ENCODE data around the gene RBMS1.
"Not testable (repeated sequence)": the region's sequence is repeated elsewhere in the genome, so short reads cannot be mapped to it uniquely, and the experiment has no call there.

Gene RBMS1

DNA sequence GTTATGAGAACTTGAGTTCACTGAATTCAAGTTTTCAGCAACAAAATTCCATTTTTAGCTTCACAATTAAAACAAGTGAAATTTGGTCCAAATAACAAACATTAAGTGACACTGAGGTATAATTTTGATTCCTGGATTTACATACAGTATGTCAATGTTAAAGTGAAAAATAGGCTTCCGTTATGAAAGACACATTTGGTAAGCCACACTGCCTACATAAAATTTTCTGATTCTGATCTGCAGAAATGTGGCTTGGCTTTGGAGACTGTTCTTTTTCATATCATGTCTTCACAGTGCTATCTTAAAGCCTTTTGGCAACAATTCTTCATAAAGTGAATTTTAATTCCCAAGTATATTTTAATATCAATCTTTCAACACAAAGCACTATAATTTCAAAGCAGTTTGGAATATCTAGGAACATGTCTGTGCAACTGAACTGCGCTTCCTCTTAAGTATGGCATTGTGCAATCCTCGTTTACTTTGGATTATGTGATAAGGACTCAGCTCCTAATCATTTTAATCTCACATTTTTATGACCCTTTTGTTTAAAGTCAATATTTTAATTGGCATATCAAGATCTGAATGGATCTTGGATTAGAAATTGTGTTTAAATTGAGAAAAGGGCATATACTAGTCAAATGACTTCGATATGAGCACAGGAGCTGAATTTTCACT lies 60.0 kb downstream of the RBMS1 start:
- no peak for DNase-seq (ENCODE audit: low read depth)

DNA sequence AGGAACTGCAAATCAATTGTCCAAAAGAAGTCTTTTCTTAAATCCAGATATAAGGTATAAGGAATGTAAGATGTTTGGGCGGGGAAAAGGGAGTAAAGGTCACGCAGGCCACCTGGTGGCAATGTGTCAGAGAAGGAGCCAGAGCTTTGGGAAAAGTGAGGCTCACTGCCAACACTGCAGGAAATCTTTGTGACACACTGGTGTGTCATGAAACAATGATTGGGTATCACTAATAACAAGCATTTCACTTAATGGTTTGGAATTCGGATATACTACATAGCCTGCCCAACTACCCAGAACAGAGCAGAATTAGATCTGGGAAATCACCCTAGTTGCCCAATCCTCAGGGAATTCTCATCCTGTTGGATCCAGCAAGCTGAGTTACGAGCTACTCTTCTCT lies 61.0 kb downstream of the RBMS1 start:
- DNase-seq (ENCODE audit: low read depth) = peak; percentile 22

DNA sequence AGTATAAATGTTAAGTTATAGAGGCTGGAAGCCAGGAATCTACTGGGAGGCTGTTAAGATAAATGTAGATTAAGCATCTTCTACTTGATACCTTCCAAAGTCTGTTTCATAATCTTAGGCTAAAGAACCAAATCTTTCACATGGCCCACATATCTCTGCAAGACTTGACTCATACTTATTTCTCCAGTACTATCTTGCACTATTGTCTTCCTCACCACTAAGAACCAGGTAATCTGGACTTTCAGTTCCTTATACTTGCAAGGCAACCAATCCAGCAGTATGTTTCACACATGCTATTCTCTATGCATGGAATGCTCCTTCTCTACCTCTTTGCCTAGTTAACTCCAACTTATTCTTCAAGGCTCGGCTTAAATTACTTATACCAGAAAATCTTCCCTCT lies 62.2 kb downstream of the RBMS1 start:
- DNase-seq (ENCODE audit: low read depth) = no peak

DNA sequence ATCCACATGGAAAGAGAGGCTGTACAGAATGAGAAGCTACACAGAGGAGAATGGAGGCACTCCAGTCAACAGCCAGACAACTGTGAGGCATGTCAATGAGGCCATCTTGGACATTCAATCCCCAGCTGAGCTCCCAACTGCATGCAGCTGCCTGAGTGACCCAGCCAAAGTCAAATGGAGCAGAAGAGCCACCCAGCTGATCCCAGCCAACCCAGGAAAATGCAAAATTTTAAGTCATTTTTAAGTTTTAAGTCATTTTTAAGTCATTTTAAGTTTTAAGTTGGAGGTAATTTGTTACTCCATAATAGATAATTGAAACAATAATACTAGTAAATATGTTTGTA lies 63.6 kb downstream of the RBMS1 start:
- DNase-seq (ENCODE audit: low read depth) = no peak

DNA sequence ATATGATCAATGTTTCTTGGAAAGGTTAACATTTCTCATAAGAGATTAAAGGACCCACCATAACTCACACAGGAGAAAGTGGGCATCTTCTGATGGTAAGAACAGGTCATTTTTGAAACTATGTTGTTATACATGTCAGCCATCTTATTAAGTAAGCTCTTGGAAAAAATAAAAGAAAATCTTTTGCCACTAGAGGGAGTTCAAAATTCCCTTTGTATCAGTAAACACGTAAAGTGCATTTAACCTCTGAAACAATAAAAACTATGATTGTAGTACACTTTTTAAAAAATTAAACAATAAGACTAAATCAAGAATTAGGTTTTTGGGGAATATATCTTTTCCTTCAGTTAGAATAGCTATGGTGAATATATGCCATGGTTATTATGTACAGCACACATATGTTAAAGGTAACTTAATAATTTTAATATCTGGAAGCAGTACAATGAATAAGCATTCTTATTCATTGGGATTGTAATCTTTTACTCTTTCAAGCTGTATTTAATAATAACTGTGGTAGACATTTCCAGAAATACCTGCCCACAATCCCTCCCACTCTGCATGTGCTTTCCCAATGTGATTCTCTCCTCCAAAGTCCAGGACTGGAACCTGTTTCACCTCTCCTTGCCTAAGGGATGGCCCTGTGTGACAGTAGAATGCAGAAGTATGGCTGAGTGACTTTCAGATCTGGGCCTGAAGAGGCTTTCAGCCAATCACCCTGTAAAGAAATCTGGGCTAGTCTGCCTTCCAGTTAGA lies 64.2 kb downstream of the RBMS1 start:
- peak; percentile 65 for DNase-seq (ENCODE audit: low read depth)

DNA sequence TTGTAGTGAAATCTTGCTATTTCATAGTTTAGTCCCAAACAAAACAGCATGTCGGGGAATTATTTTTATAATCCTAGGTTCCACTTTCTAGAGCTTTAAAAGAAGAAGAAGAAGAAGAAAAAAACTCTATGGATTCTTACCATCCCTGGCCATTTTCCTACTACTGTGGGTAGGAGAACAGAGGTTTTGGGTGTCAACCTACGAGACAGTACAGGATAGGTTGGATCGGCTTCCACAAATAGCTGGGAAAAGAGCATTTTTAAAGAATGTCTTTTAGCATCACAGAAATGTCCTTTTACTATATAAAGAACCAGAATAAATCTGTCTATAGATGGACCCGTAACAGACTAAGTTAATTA lies 65.2 kb downstream of the RBMS1 start:
- no peak for DNase-seq (ENCODE audit: low read depth)

DNA sequence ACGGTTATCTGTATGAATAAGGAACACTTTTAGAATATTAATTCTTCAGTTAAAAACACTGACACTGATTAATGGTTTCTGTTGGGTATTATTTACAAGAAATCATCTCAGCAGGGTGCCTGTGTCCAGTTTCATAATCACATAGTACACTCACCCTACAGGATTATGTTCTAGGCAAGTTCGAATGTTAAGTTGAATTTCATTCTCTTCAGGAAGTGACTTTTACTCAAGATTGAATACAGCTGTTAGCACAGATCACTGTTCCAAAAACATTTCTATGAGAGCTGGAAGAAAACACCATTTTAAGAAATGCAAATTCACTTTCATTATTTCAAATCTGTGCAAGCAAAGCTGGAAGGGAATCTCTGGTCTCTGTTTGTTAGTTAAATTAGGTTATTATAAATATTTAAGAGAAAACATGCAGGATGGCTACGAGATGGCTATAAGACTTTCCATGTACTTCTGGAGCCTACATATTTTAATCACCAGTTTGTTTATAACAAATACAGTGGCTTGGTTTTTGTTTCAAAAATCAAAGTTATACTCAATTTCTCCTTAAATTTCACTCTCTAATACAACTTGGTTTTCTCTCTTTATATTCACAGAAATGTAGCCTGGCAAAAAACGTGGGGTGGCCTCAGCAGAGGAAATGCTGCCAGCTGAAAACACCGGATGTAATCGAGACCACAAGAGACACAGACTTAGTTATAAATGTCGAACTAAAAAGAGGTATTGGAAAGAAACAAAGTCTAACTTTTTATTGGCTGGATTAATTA lies 65.8 kb downstream of the RBMS1 start:
- DNase-seq (ENCODE audit: low read depth) = peak; percentile 90

DNA sequence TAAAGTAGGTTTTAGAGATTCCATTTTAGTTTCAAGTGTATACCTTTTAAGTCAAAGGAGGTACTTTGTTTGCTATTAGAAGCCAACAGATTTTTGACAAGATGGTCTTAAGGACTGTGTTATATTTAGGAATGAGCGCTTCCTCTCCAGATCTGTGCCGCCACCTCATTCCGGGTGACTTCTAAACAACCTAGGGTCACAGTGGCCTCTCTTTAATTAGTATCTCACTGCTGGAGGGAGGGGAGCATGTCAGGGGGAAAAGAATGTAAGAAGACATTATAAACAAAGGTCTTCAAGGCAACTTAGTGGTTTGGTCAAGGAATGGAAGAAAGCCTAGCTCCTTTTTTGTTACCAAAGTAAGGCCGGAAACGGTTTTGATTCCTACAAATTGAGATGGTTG lies 67.0 kb downstream of the RBMS1 start:
- no peak for DNase-seq (ENCODE audit: low read depth)

DNA sequence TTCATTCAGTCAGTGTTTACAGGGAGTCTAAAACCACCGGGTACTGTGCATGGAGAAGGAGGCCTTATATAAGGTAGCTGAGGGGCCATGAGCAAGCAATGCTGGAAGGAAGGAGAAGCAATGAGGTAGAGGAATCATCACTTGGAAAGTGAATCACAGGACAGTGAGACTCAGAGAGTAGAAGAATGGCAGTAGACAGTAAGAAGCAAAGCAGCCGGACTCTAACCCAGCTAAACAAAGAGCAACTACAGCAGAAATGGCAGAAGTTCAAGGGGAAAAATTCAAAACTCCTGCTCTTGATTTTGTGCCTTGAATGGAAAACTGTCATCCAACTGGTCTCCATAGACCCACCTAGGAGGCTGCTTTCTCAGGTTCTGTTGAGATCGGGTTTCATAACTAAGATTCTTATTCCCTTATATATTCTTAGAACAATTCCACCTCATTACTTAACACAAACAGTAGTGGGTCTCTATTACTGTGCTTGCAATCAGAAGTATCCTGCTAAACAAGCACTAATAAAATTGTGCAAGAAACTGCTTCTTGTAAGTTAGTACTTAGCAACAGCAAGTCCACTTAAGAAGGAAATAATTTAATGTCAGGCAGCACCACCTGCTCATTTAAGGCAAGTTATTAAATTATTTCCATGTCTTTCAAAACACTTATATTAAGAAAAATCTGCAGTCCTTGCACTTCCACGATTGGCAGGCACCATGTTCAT lies 68.0 kb downstream of the RBMS1 start:
- DNase-seq (ENCODE audit: low read depth) = peak; percentile 58

DNA sequence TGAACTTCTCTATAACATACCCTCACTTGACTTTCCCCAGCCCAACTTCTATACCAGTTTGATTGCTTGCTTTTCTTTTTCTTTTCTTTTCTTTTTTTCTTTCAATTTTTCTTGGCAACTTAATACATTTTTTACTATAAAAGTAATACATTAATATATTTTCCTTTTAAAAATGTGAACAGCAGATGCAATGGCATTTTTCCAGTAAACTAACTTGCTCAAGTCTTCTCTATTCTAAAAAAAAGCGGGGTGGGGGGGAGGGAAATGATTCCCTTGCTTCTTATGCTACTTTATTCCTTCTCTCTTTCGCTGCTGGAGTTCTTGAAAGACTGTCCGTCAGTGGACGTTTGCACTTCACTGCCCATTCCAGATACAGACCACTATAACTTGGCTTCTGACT lies 70.5 kb downstream of the RBMS1 start:
- DNase-seq (ENCODE audit: low read depth) = no peak

DNA sequence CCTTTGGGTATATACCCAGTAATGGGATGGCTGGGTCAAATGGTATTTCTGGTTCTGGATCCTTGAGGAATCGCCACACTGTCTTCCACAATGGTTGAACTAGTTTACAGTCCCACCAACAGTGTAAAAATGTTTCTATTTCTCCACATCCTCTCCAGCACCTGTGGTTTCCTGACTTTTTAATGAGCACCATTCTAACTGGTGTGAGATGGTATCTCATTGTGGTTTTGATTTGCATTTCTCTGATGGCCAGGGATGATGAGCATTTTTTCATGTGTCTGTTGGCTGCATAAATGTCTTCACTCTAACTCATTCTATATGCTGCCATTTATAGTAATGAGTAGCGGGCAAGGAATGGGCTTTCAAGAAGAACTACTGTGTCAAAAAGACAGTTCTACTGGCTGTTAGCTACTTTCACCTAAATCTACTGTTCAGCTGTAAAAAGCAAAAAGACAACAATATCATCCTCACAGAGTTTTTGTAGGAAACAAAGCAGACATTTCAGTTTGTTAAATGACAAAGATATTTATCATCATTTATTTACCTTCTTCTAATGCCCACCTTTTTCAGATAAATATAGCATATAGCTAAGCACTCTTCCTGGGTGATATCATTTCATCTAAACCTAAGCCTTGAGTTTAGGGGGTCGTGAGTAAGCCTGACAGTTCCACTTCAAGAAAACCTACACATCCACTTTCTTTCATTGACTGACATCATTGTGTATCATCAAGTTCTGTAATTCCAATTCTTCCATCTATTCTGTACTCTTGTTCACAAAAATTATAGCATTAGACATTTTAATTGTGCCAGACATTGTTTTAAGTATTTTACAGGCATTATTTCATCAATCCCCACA lies 71.7 kb downstream of the RBMS1 start:
- DNase-seq (ENCODE audit: low read depth) = not testable (repeated sequence)

DNA sequence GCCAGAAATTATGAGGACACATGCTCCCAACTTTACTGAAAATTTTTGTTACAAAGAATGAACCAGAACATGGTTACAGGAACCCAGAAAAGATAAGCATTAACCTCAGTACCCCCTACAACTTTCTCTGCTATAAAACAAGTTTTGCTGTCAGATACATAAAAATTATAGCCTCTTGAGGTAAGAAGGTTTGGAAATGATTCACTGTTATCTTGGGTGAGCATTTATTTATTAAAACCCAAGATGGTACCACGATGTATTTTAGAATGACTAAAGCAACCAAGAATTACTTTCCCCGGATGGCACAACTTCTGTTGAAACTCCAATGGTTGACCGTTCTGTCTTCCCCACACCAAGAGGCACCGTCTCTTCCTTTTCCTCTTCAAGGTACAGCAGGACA lies 72.9 kb downstream of the RBMS1 start:
- no peak for DNase-seq (ENCODE audit: low read depth)

DNA sequence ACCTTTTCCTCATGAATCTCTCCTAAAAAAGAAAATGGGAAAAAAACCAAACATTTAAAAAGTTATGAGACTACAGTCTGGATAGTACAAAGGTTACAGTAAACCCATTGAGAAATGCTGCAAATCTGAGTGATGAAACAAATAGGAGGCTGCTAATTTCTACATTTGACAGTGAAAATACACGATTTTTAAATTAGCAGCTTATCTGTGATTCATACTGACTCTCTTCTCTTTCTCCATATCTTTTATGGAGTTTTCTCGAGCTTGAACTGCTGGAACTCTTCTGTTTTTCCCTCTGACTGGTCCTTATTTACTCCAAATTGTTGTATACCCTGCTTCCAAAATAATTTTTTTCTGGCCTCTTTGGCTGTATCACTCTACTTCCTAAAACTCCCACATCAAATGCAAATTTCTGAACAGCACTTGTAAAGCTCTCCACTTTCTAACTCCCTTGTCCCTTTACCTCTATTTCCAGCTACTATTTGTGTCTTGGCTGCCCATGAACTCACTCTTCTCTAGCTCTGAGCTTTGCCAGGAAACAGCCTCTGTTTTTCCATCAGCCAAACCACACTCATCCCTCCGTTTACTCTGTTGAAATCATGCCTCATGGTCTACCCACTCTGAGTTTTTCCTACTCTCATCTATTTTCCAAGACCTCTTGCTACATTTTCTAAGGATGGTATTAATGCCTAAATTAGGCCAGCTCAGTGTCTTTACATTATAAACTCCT lies 73.7 kb downstream of the RBMS1 start:
- DNase-seq (ENCODE audit: low read depth) = peak; percentile 85

DNA sequence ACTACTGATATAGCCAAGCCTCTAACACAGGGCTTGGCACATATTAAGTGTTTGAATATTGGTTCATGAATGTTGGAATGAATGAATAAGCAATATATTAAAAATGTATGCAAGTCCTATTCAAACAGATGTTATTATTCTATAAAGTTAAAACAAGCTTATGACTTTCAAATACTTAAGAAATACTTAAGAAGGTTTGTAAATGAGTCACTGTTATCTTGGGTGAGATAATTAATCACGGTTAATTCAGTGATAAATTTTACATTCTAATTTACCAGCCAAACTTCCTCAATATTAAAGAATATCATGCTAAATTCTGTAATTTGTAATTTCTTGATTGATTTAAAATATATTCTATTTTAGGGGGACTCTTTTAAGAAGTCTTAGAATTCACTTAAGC lies 74.8 kb downstream of the RBMS1 start:
- DNase-seq (ENCODE audit: low read depth) = no peak

DNA sequence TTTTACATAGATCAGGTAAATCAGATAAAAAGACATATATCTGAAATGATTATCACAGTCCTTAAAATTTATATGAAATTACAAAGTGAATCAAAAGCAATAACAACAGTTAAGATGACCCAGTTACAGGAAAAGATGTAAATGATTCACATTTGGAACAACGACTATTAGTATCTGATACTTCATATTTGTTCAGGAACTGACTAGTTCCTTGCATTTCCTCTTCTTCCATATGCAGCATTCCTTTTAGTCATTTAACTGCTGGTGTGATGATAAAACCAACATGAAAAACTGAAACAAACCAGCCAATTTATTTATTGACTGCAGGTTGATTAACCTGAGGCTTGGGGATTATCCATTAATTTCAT lies 75.2 kb downstream of the RBMS1 start:
- no peak for DNase-seq (ENCODE audit: low read depth)

DNA sequence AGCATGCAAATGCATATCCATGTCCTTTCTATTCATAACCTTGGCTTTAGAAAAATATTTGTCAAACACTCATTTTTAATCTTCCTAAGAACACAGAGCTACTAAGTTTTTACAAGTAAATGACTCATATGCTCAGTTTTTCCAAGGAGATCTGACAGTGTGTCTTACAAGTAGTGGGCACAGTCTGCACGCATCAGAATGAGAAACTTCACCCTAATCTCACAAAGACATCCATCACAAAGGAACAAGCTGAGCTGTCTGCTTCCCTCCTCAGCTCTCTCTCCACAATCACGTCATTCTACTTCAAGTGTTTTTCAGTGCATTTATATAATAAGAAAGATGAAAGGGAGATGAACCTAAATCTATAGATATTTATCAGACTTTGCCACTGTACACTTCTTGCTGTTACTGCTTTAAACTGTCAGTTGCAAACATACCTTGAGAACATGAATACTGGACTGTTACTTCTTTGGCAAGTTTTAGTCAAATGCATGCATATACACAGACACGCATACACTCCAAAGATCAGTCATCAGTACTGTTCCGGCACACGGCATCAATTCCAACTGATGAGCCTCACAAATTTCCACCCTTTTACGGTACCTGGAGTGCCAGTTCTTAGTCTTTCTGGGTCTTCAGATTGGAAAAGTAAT lies 75.7 kb downstream of the RBMS1 start:
- DNase-seq (ENCODE audit: low read depth) = peak; percentile 48

DNA sequence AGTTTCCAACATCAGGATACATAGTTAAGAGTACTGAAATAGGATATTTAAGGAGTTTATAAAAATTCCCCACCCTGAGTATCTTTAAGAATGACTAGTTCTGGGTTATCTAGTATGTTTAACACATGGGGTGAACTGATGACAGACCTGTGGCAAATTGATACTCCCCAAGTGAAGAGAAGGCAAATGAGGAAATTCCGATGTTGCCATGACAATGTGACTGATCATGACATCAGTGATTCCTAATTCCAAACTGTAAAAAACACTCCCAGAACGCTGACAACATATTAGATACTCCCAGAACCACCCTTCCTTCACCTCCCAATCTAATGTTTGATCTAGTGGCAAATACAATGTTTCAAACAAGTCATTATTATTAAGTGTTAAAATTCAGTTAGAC lies 77.6 kb downstream of the RBMS1 start:
- peak; percentile 68 for DNase-seq (ENCODE audit: low read depth)

DNA sequence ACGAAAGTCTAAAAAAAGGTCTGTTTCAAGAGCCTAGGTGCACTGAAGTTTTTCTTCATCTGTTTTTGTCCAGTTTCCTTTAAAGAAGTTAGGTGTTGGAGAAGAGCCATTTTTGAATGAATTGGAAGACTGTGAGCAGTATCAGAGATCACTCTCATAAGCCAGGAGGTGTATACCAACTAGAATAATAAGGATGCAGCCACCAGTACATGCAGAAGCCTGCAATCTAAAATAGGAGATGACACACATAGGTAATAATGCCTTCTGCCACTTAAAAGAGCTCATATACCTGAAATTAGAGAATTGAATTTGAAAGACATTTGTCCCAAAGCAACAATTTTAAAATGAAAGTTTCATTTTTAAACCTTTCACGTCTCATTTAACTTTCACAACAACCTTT lies 81.7 kb downstream of the RBMS1 start:
- DNase-seq (ENCODE audit: low read depth) = no peak

DNA sequence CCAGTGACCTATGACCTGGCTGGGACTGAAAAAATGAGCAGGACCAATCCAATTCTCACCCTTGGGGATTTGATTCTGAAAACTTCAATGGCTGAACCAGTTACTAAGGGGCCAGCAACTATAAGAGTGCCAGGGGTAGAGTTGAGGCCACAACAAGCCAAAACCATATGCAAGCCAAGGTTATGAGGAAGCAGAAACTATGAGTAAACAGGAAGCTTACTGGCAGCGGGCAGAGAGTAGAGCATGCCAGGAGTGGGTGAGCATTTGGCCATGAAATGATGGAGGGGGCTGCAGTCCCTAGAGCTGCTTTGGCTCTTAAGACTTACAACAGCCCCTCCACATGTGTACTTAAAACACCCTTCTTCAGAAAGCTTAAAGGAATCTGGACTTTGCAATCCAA lies 82.4 kb downstream of the RBMS1 start:
- DNase-seq (ENCODE audit: low read depth) = peak; percentile 64

DNA sequence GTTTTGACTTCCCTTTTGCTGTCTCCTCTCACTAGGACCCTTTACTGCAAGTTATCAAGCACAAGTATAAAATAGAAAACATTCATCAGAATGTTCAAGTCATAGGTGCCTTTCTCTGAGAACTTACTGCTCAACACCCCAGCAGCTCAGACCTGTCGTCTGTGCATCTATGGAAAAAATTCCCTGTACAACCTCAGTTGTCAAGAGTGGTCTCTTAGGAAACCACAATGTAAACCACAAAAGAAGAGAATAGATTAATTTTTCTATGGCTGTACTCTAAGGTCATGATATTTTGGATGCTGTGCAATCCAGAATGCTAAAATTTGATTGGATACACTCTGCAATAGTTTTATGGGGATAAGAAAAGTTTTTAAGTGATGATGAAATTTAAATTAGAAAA lies 84.1 kb downstream of the RBMS1 start:
- DNase-seq (ENCODE audit: low read depth) = no peak

DNA sequence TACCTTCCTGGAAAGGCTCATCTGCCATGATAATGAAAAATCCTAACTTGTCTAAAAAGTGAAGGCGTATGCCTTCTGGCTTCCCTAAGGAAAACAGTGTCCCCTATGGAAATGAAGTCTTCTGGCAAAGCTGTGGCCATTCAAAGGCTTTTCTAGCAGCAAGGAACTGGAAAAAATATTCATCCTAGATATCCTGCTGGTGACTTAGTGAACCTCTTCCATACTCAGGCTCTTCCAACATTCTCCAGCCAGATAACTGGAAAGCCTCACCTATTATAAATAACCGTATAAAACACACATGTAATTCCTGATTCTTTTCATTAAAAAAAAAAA lies 84.7 kb downstream of the RBMS1 start:
- no peak for DNase-seq (ENCODE audit: low read depth)

Data from fibroblast of gingiva (primary cell).